PC-3 (cell line): Measurements from ENCODE around the gene ATG14. TPM values are rescaled to one million over a fixed set of nuclear protein-coding genes. Genes with fewer than 3 reads are reported as not detected.
"Not testable (repeated sequence)": the region's sequence is repeated elsewhere in the genome, so short reads cannot be mapped to it uniquely, and the experiment has no call there.

Experiments
- ATAC-seq: fragments of 200-7000 bp; cut with Tn5 transposase; 2 replicates; pipeline ENCODE4 v1.9.1; 2020; ENCODE audit warnings: mild to moderate bottlenecking, moderate library complexity
- BruUV-seq: library from RNA; stranded (reverse); fragments of 400-500 nt; replicated peaks from 2 replicates; lab custom pipeline; 2021; lab: Mats Ljungman, UMichigan
- CTCF ChIA-PET: fragments of 300-600 bp; sonication (Branson Sonifier 250); formaldehyde crosslinking; loops from one replicate; lab custom pipeline; 2022; ENCODE audit warnings: antibody characterized with exemption; lab: Charles Lee
- POLR2A ChIA-PET: fragments of 300-600 bp; sonication (Branson Sonifier 250); formaldehyde crosslinking; loops from one replicate; lab custom pipeline; 2022; ENCODE audit warnings: antibody characterized with exemption; ENCODE audit not compliant: unreplicated experiment; lab: Charles Lee
- DNase-seq: peaks from one replicate; pipeline ENCODE4 v3.0.0-alpha.2; 2015
- H2AFZ ChIP-seq: fragments of 300-600 bp; sonication (generic); 2 replicates; pipeline ENCODE4 v1.6.0; 2016; ENCODE audit warnings: antibody characterized with exemption, low read length
- H3F3A ChIP-seq: fragments of 300-600 bp; sonication (generic); one replicate; pipeline ENCODE4 v1.6.0; 2017; ENCODE audit warnings: antibody characterized with exemption, low read length, control low read depth, mild to moderate bottlenecking; ENCODE audit not compliant: unreplicated experiment
- H3K27ac ChIP-seq: fragments of 300-600 bp; sonication (generic); 2 replicates; pipeline ENCODE4 v1.5.1; 2016; ENCODE audit warnings: mild to moderate bottlenecking, low read length
- H3K27me3 ChIP-seq: fragments of 300-600 bp; sonication (generic); 2 replicates; pipeline ENCODE4 v1.6.1; 2016; ENCODE audit warnings: low read length, mixed read lengths
- H3K36me3 ChIP-seq: fragments of 300-600 bp; sonication (generic); 2 replicates; pipeline ENCODE4 v1.6.1; 2016; ENCODE audit warnings: low read depth, mixed run types, low read length, mixed read lengths
- H3K4me1 ChIP-seq: fragments of 300-600 bp; sonication (generic); 2 replicates; pipeline ENCODE4 v1.5.1; 2016; ENCODE audit warnings: low read length; ENCODE audit not compliant: insufficient read depth
- H3K4me2 ChIP-seq: fragments of 300-600 bp; sonication (generic); 2 replicates; pipeline ENCODE4 v1.6.0; 2016; ENCODE audit warnings: low read length
- H3K4me3 ChIP-seq: fragments of 300-600 bp; sonication (generic); 2 replicates; pipeline ENCODE4 v1.5.1; 2016; ENCODE audit warnings: mild to moderate bottlenecking, low read length, mixed read lengths
- H3K79me2 ChIP-seq: fragments of 300-600 bp; sonication (generic); 2 replicates; pipeline ENCODE4 v1.6.1; 2017; ENCODE audit warnings: low read length, mixed read lengths
- H3K9ac ChIP-seq: fragments of 300-600 bp; sonication (generic); 2 replicates; pipeline ENCODE4 v1.6.0; 2016; ENCODE audit warnings: mild to moderate bottlenecking, low read length
- H3K9me2 ChIP-seq: fragments of 300-600 bp; sonication (generic); replicated peaks from 2 replicates; pipeline ENCODE4 v1.6.1; 2016; ENCODE audit warnings: mixed run types, low read length, mixed read lengths
- H3K9me3 ChIP-seq: fragments of 300-600 bp; sonication (generic); 2 replicates; pipeline ENCODE4 v1.6.1; 2016; ENCODE audit warnings: low read length, mixed read lengths
- H4K20me1 ChIP-seq: fragments of 300-600 bp; sonication (generic); 2 replicates; pipeline ENCODE4 v1.6.1; 2016; ENCODE audit warnings: low read length, mixed read lengths
- EZH2 ChIP-seq: fragments of 300-600 bp; sonication (generic); IDR thresholded peaks from one replicate; pipeline ENCODE4 v1.6.1; 2017; ENCODE audit warnings: antibody characterized with exemption, mild to moderate bottlenecking, low read length; ENCODE audit not compliant: unreplicated experiment
- EZH2phosphoT487 ChIP-seq: fragments of 300-600 bp; sonication (generic); IDR thresholded peaks from 2 replicates; pipeline ENCODE4 v1.6.1; 2018; ENCODE audit warnings: mild to moderate bottlenecking, antibody characterized with exemption, low read length, borderline replicate concordance
- intact Hi-C: fragments of 100-400 bp; cut with micrococcal nuclease; formaldehyde crosslinking; loops from 2 replicates; pipeline ENCODE4 v1.9.0; 2023
- total RNA-seq: library from RNA; depleted of rRNA; stranded (reverse); fragments of >200 nt; gene quantifications from 2 replicates; pipeline ENCODE4 v1.2.3, GENCODE V29; 2014
- TF ChIP-seq, protein P1 (sequence below): fragments of 300-600 bp; sonication (generic); conservative IDR thresholded peaks from 2 replicates; pipeline ENCODE4 v1.5.1; 2017; ENCODE audit warnings: antibody characterized with exemption, low read depth, mild to moderate bottlenecking, low read length

The ATG14 gene
- total RNA-seq, 1 experiment from 2014 or later, result 20.2 TPM

DNA sequence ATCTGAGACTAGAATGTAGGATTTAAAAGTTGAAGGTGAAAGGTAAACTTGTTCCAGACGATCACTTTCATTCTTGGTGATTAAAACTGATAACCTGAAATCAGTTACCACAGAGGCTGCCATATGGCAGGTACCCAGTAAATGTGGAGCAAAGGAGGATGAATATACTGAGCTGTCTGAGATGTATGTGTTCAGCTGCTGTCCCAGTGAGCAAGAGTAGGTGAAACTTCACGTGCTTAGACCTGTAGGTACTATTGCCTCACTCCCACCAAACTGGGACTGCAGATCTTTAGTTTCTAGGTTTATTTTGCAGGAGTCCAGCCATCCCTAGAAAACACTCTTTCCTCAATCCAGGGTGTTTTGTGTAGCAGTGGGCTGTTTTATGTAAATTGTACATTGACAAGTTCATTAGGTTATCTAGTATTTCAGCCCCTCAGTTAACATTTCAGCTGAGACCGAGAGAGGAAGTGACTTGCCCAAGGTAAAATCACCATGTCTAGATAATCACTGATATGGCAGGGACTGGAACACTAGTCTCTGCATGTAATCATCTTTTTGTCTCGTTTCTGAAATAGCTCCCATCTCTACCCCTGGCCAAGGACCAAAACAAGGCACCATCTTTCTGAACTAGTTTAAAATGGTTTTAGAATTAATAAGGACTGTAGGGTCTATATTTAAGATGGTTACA lies 62.7 kb downstream of the ATG14 start:
- ATAC-seq (no peak), DNase-seq (no peak)
- no peak overlapping the region for H3K4me2 ChIP-seq
- H2AFZ ChIP-seq, result no peak overlapping the region
- peaks cover 23% of the 10 kb centered on the region for H3K4me1 ChIP-seq
- no peaks in the 10 kb centered on the region for H3K9me3 ChIP-seq
- no peak overlapping the region for H3K27ac ChIP-seq
- peaks cover 44% of the 10 kb centered on the region for H3K79me2 ChIP-seq
- BruUV-seq, result no TSS peak
- peaks cover 17% of the 10 kb centered on the region; the same call in 1 of the 2 replicates for H3K36me3 ChIP-seq
- intact Hi-C loops, result no loop called here
- TF ChIP-seq, protein P1, sequence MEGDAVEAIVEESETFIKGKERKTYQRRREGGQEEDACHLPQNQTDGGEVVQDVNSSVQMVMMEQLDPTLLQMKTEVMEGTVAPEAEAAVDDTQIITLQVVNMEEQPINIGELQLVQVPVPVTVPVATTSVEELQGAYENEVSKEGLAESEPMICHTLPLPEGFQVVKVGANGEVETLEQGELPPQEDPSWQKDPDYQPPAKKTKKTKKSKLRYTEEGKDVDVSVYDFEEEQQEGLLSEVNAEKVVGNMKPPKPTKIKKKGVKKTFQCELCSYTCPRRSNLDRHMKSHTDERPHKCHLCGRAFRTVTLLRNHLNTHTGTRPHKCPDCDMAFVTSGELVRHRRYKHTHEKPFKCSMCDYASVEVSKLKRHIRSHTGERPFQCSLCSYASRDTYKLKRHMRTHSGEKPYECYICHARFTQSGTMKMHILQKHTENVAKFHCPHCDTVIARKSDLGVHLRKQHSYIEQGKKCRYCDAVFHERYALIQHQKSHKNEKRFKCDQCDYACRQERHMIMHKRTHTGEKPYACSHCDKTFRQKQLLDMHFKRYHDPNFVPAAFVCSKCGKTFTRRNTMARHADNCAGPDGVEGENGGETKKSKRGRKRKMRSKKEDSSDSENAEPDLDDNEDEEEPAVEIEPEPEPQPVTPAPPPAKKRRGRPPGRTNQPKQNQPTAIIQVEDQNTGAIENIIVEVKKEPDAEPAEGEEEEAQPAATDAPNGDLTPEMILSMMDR, result no peak
- TF ChIP-seq EZH2phosphoT487 (no peak), EZH2 (no peak)
- H3F3A ChIP-seq, result peaks cover 6% of the 10 kb centered on the region
- POLR2A ChIA-PET, result no interaction called here
- no peaks in the 10 kb centered on the region for H3K27me3 ChIP-seq
- no peaks in the 10 kb centered on the region for H3K9me2 ChIP-seq
- no peak overlapping the region for H3K9ac ChIP-seq
- no peak overlapping the region for H3K4me3 ChIP-seq
- CTCF ChIA-PET, result no interaction called here
- no peaks in the 10 kb centered on the region for H4K20me1 ChIP-seq

DNA sequence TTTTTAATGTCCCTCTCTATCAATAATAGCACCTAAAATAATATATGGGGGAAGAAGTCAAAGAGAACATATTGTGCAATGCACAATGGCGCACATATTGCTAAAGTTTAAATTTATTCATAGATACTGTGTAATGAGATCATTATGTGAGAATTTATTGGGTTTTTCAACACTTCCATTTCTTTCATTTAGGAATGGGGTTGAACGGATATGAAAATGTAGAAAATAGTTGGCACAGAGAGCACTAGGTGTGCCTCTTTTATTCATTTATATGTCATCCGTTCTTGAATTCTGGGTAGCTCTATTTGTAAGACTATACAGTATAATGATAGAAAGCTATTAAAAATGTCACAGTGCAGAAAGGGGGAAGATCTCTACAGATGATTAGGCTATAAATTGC lies 63.9 kb downstream of the ATG14 start:
- Histone ChIP-seq H3F3A (no peaks in the 10 kb centered on the region), H3K4me2 (no peak overlapping the region), H3K4me3 (no peak overlapping the region), H4K20me1 (no peaks in the 10 kb centered on the region), H3K27ac (no peak overlapping the region), H3K36me3 (peaks cover 17% of the 10 kb centered on the region; the same call in 1 of the 2 replicates), H3K9me2 (no peaks in the 10 kb centered on the region), H3K9me3 (no peaks in the 10 kb centered on the region), H3K79me2 (peaks cover 53% of the 10 kb centered on the region), H2AFZ (no peak overlapping the region), H3K27me3 (no peaks in the 10 kb centered on the region), H3K9ac (no peak overlapping the region), H3K4me1 (peaks cover 18% of the 10 kb centered on the region)
- TF ChIP-seq EZH2, result no peak
- TF ChIP-seq, protein P1, result no peak
- no peak for TF ChIP-seq EZH2phosphoT487
- POLR2A ChIA-PET, result no interaction called here
- DNase-seq, result no peak
- no TSS peak for BruUV-seq
- intact Hi-C loops, result no loop called here
- CTCF ChIA-PET, result no interaction called here
- no peak for ATAC-seq

DNA sequence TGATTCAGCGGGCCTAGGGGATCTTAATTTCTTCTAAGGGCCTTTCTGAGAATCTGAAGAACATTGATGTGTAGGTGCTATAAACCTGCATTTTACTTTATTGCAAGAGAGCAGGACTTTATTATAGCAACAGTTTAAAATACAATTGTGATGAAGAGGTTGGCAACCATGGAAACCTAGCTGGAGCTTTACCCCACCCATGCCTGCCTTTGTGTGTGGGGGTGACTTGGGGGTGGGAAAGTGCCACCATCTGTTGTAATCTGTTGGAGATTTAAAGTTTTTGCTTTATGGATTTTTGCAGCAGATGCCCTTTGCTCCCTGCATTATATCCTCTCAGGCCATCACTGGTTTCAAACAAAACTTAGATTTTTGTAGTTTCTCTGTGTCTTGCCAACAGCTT lies 64.6 kb downstream of the ATG14 start:
- H2AFZ ChIP-seq, result no peak overlapping the region
- no peak overlapping the region for H3K9ac ChIP-seq
- ChIA-PET POLR2A (no interaction called here), CTCF (interaction anchor here (0.6 kb wide), 1 partner anchor 8 kb away, joined by 6 read pairs; no protein-coding TSS in a partner anchor)
- no peaks in the 10 kb centered on the region for H3K27me3 ChIP-seq
- TF ChIP-seq, protein P1, result no peak
- TF ChIP-seq EZH2phosphoT487, result no peak
- TF ChIP-seq EZH2, result no peak
- no TSS peak for BruUV-seq
- ATAC-seq, result no peak
- H3K79me2 ChIP-seq, result peaks cover 60% of the 10 kb centered on the region
- no peaks in the 10 kb centered on the region for H3K9me3 ChIP-seq
- no peak overlapping the region for H3K4me3 ChIP-seq
- H3K9me2 ChIP-seq, result no peaks in the 10 kb centered on the region
- no peak overlapping the region for H3K4me2 ChIP-seq
- no peak overlapping the region for H3K27ac ChIP-seq
- no peaks in the 10 kb centered on the region for H3F3A ChIP-seq
- intact Hi-C loops, result no loop called here
- peaks cover 18% of the 10 kb centered on the region for H3K4me1 ChIP-seq
- no peaks in the 10 kb centered on the region for H4K20me1 ChIP-seq
- no peak for DNase-seq
- H3K36me3 ChIP-seq, result peaks cover 11% of the 10 kb centered on the region; the same call in 1 of the 2 replicates

DNA sequence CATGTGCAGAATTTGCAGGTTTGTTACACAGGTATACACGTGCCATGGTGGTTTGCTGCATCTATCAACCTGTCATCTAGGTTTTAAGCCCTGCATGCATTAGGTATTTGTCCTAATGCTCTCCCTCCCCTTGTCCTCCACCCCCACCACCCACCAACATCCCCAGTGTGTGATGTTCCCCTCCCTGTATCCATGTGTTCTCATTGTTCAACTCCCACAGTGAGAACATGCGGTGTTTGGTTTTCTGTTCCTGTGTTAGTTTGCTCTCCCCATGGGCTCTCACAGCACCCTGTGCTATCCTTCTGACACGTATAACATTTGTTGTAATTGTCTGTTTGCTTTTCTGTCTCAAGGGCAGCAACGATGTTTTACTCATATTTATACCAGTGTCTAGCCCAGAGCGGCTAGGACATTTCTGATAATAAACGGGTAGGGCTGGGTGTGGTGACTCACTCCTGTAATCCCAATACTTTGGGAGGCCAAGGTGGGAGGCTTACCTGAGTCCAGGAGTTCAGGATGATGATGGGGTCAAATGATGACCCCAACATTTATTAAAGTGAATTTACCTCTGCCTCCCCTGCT lies 67.0 kb downstream of the ATG14 start:
- Histone ChIP-seq H3K27ac (peak overlapping the region; percentile 20), H3K4me1 (peaks cover 26% of the 10 kb centered on the region), H3K79me2 (peaks cover 81% of the 10 kb centered on the region)
- H2AFZ ChIP-seq, H3K27me3 ChIP-seq, POLR2A ChIA-PET, BruUV-seq, intact Hi-C loops, H4K20me1 ChIP-seq, H3K9ac ChIP-seq, H3K4me3 ChIP-seq, H3K36me3 ChIP-seq, H3K9me3 ChIP-seq, H3F3A ChIP-seq, H3K9me2 ChIP-seq, H3K4me2 ChIP-seq: not testable (repeated sequence)
- ATAC-seq (peak; percentile 89), DNase-seq (peak; percentile 83)
- CTCF ChIA-PET, result interaction anchor here (0.6 kb wide), 1 partner anchor 27 kb away, joined by 3 read pairs; no protein-coding TSS in a partner anchor
